C4-2B (cell line): ENCODE measurements around the gene FAU.
A peak's percentile ranks its signal among the peaks of the same experiment; 100 is the strongest.

Experiments used
- H3K27ac ChIP-seq: fragments of 450-650 bp; 2 replicates; pipeline ENCODE4 v1.5.1; 2017
- CTCF ChIP-seq: fragments of 450-650 bp; conservative IDR thresholded peaks from 2 replicates; pipeline ENCODE4 v1.5.1; 2017; ENCODE audit warnings: mild to moderate bottlenecking
- ZFX ChIP-seq: fragments of 450-650 bp; IDR thresholded peaks from 2 replicates; pipeline ENCODE4 v1.6.1; 2017

FAU gene

GRCh38 chr11:65086809-65087208 is 35.1 kb downstream of the FAU start:
- H3K27ac ChIP-seq, result no peak overlapping the region
- TF ChIP-seq CTCF (no peak), ZFX (no peak)

GRCh38 chr11:65085446-65085845 is 36.5 kb downstream of the FAU start:
- H3K27ac ChIP-seq, result no peak overlapping the region; the same call in 1 of the 2 replicates
- TF ChIP-seq ZFX, result no peak
- no peak for TF ChIP-seq CTCF

GRCh38 chr11:65084598-65085375 is 37.1 kb downstream of the FAU start:
- TF ChIP-seq CTCF (no peak), ZFX (no peak)
- H3K27ac ChIP-seq, result peak overlapping the region; percentile 91

GRCh38 chr11:65083834-65084597 is 37.9 kb downstream of the FAU start, which contains the start of the genes CDCA5 and ZFPL1:
TSS of gene CDCA5 (minus strand) at chr11:65084040. CDS start at chr11:65083978, 62 bp downstream.
TSS of gene ZFPL1 (plus strand) at chr11:65084222. CDS start at chr11:65084699, 477 bp downstream.
- H3K27ac ChIP-seq, result peak within 1 kb of the TSS; percentile 91
- TF ChIP-seq CTCF (no peak), ZFX (peak; percentile 53; the same call in 1 of the 2 replicates)

GRCh38 chr11:65083134-65083833 is 38.6 kb downstream of the FAU start:
- H3K27ac ChIP-seq, result peak overlapping the region; percentile 91
- no peak for TF ChIP-seq CTCF
- no peak for TF ChIP-seq ZFX

- H3K27ac ChIP-seq, result no peak overlapping the region
- no peak for TF ChIP-seq CTCF
Observed at GRCh38 chr11:65078786-65079342, 43.1 kb downstream of the FAU start.
